Measurements from ENCODE around the gene FGFR4.
A peak's percentile ranks its signal among the peaks of the same experiment; 100 is the strongest.

The FGFR4 gene

DNA sequence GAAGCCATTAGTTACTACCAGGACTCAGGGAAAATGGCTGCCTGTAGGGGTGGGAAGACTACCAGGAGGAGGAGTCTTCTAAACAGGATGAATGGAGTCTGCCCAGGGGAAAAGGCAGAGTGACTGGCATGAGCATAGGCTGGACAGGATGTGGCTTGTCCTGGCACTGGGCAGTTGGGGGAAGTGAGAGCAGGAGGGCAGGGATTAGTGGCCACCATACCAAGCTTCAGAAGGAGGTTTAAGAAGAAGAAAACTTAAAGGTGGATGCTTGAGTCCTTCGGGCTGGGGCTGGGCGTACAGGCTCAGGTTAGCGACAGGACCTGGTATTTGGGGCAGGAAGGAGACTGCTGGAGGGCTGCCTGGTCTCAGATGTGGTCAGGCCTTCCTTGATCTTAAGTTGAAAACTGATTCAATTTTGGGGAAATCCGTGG lies 41.9 kb downstream of the FGFR4 start:
- POLR2A ChIA-PET (ENCODE audit: low non-redundant PET): no interaction called here
- TF ChIP-seq, protein P1, sequence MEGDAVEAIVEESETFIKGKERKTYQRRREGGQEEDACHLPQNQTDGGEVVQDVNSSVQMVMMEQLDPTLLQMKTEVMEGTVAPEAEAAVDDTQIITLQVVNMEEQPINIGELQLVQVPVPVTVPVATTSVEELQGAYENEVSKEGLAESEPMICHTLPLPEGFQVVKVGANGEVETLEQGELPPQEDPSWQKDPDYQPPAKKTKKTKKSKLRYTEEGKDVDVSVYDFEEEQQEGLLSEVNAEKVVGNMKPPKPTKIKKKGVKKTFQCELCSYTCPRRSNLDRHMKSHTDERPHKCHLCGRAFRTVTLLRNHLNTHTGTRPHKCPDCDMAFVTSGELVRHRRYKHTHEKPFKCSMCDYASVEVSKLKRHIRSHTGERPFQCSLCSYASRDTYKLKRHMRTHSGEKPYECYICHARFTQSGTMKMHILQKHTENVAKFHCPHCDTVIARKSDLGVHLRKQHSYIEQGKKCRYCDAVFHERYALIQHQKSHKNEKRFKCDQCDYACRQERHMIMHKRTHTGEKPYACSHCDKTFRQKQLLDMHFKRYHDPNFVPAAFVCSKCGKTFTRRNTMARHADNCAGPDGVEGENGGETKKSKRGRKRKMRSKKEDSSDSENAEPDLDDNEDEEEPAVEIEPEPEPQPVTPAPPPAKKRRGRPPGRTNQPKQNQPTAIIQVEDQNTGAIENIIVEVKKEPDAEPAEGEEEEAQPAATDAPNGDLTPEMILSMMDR (conservative IDR thresholded peaks at IDR 0.05; ENCODE audit: low read depth): no peak
- CTCF ChIA-PET: interaction anchor here (1.0 kb wide), 2 partner anchors 15 to 142 kb away, joined by 3 read pairs; no protein-coding TSS in a partner anchor

DNA sequence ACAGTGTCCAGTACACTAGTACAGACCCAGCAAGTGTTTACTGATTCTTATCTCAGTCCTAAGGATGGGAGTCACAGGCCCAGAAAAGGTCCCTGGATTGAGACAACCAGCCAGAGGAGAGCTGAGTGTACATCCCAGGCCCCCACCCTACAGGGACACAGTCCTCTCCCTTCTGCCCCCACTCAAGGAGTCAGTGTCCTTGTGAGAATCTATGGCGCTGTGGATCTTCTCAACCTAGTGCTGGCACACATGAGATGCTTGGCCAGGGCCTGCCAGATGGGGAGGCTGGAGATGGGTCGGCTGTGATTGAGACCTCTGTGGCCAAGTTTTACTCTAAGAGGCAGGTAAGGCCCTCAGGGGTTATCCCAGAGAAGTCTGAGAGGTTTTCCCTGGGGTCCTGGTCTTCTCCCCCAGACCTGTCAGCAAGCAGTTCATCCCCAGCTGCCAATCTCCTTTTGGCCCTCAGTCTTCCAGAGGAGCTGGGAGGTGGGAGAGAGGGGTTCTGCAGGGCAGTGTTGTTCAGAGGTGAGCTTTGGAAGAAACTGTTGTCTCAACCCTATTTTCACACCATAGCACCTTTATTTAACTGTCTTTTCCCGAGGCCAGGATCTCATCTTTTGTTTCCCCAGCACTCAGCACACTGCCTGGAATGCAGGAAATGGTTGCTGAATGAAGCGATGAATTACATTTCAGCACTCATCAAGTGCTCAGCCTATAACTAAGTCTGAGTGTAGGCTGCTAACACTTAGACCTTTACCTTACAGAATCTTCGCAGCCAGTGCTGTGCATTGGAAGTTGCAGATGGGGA lies 43.7 kb downstream of the FGFR4 start:
- TF ChIP-seq, protein P1 (conservative IDR thresholded peaks at IDR 0.05; ENCODE audit: low read depth): no peak
- peak overlapping the region; percentile 53 for H3K27ac ChIP-seq
- DNase-seq (ENCODE audit: low spot score): no peak
- CTCF ChIA-PET: interaction anchor here (0.7 to 1.0 kb wide), 3 partner anchors 11 to 273 kb away, joined by 3 to 4 read pairs (median 3); no protein-coding TSS in a partner anchor
- POLR2A ChIA-PET (ENCODE audit: low non-redundant PET): interaction anchor here (0.6 kb wide), 1 partner anchor 259 kb away, joined by 3 read pairs; no protein-coding TSS in a partner anchor

More for the DNA sequence above, 41.9 kb downstream of the FGFR4 start:
- H3K27ac ChIP-seq: no peak overlapping the region
- DNase-seq (ENCODE audit: low spot score): no peak

DNA sequence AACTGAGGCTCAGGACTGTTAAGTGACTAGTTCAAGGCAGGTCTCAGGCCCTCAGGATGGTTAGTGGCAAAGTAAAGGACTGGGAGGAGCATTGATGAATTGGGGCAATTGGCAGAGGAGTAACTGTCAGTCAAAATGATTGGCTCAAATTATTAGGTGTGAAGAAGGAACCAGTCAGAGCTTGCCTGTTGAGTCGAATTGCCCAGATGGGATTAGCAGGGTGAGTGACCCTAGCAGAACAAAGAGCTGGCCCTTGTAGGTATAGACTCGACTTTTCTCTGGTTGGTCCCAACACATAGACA lies 44.3 kb downstream of the FGFR4 start:
- ChIA-PET POLR2A (ENCODE audit: low non-redundant PET) (interaction anchor here (0.6 kb wide), 1 partner anchor 259 kb away, joined by 3 read pairs; no protein-coding TSS in a partner anchor), CTCF (interaction anchor here (0.5 to 1.5 kb wide), 5 partner anchors 12 to 273 kb away, joined by 3 to 4 read pairs (median 3); no protein-coding TSS in a partner anchor)
- H3K27ac ChIP-seq: peak overlapping the region; percentile 53
- TF ChIP-seq, protein P1 (conservative IDR thresholded peaks at IDR 0.05; ENCODE audit: low read depth): no peak
- DNase-seq (ENCODE audit: low spot score): no peak

DNA sequence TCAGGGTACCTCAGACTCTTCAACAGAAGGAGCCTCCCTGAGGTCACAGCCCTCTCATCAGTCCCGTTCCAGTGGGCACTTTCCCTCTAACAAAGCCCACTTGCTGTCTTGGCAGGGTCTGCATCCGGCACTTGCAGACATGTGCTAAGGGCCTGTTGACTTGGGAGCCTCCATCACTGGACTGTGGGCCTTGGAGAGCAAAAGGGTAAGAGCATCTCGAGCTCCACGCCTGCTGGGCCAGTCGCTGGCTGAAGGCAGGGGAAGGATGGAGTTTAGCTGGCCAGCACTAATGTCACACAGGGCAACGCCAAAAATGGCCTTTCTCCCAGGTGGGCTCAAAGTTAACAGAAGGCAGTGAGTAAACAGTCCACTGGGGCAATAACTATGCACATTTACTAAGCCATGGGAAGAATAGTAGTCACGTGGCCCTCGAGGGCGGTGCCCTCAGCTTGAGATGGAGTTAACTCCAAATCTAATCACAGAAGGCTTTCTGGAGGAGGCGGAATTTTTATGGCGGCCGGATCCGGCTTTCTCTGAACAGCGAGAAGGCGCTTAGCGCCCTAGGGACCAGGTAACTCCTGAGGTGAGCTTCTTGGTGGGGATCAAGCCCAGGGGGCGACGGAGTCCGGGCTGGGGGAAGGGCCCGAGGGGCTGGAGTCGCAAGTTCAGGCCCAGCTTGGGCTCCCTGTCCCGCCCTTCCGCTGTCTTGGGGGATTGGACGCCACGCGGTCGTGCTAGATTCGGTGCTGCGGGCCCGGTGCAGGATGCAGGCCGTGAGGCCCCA lies 44.8 kb downstream of the FGFR4 start:
- TF ChIP-seq, protein P1 (conservative IDR thresholded peaks at IDR 0.05; ENCODE audit: low read depth): no peak

DNA sequence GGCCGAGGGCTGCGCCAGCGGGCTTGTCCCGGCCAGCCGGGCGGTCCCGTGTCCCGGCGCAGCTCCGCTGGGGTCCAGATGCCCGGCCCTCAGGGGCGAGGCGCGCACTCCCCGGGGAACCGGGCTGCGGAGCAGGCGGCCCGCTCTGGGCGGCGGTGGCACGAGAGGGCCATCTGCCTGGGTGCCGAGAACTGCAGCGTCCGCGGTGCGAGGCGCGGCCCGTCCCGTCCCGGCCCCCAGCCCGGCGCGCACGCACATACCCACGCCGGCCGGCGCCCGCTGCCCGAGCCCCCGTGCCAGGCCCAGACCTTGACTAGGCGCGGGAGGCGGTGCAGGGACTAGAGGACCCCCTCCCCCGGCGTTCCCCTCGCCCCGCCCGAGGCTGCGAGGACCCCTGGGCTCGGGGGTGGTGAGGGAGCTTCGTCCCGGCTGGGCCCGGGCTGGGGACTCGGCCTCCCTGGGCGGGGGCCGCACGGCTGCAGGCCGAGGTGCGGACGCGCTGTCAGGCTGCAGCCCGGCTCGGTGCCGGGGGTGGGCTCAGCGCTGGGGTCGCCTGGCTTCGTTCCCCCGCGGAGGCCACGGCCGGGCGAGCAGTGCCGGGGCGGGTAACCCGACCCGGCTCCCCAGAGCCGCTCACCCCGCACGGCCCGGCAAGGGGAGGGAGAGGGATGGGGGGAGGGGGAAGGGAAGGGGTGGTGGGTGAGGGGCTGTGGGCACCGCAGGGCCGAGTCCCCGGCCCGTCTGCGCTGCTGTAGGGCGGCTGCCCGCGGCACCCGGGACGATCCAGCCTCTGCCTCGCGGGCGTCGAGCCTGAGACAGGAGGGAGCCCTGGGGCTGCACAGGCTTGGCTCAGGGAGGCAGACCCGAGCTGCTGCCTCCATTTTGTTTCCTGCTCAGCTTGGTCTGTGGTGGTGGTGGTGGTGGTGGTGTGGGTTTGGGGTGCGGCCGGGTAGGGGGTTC lies 45.7 kb downstream of the FGFR4 start:
- DNase-seq (ENCODE audit: low spot score): no peak
- POLR2A ChIA-PET (ENCODE audit: low non-redundant PET): interaction anchor here (0.6 kb wide), 2 partner anchors 177 to 356 kb away, joined by 3 to 4 read pairs; no protein-coding TSS in a partner anchor
- TF ChIP-seq, protein P1 (conservative IDR thresholded peaks at IDR 0.05; ENCODE audit: low read depth): no peak
- peak overlapping the region; percentile 80 for H3K27ac ChIP-seq
- CTCF ChIA-PET: interaction anchor here (0.6 to 1.5 kb wide), 3 partner anchors 18 to 61 kb away, joined by 3 to 4 read pairs (median 3); no protein-coding TSS in a partner anchor

More for the DNA sequence above, 44.8 kb downstream of the FGFR4 start:
- CTCF ChIA-PET: interaction anchor here (0.5 to 1.5 kb wide), 3 partner anchors 18 to 178 kb away, joined by 3 to 4 read pairs (median 3); no protein-coding TSS in a partner anchor
- peak overlapping the region; percentile 53 for H3K27ac ChIP-seq
- no peak for DNase-seq (ENCODE audit: low spot score)
- POLR2A ChIA-PET (ENCODE audit: low non-redundant PET): no interaction called here
